ENCODE data around the gene ALDH1A3.
A peak's percentile ranks its signal among the peaks of the same experiment; 100 is the strongest.

Gene ALDH1A3

GRCh38 chr15:100928632-100929280 is 49.1 kb downstream of the ALDH1A3 start:
- no peak for TF ChIP-seq CTCF (IDR thresholded peaks at IDR 0.05; ENCODE audit: extremely low read depth, insufficient read depth, missing control alignments)
- no peak for DNase-seq (ENCODE audit: low spot score)
- in situ Hi-C loops (cut with MboI; ENCODE audit: low pct_unique_long_range_greater_than_20kb, low sequenced_read_pairs, unreplicated experiment), result no loop called here

- in situ Hi-C loops (cut with MboI; ENCODE audit: low pct_unique_long_range_greater_than_20kb, low sequenced_read_pairs, unreplicated experiment), result no loop called here
- DNase-seq (ENCODE audit: low spot score), result no peak
- no peak for TF ChIP-seq CTCF (IDR thresholded peaks at IDR 0.05; ENCODE audit: extremely low read depth, insufficient read depth, missing control alignments)
Measured at GRCh38 chr15:100929641-100930042, 50.0 kb downstream of the ALDH1A3 start.

- no peak for TF ChIP-seq CTCF (IDR thresholded peaks at IDR 0.05; ENCODE audit: extremely low read depth, insufficient read depth, missing control alignments)
- in situ Hi-C loops (cut with MboI; ENCODE audit: low pct_unique_long_range_greater_than_20kb, low sequenced_read_pairs, unreplicated experiment), result no loop called here
- DNase-seq (ENCODE audit: low spot score), result no peak
Measured at GRCh38 chr15:100930306-100930848, 50.7 kb downstream of the ALDH1A3 start.

- DNase-seq (ENCODE audit: low spot score), result peak; percentile 62
- TF ChIP-seq CTCF (IDR thresholded peaks at IDR 0.05; ENCODE audit: extremely low read depth, insufficient read depth, missing control alignments), result no peak
- in situ Hi-C loops (cut with MboI; ENCODE audit: low pct_unique_long_range_greater_than_20kb, low sequenced_read_pairs, unreplicated experiment), result no loop called here
Measured at GRCh38 chr15:100931143-100931890, 51.7 kb downstream of the ALDH1A3 start.

- in situ Hi-C loops (cut with MboI; ENCODE audit: low pct_unique_long_range_greater_than_20kb, low sequenced_read_pairs, unreplicated experiment), result no loop called here
- no peak for TF ChIP-seq CTCF (IDR thresholded peaks at IDR 0.05; ENCODE audit: extremely low read depth, insufficient read depth, missing control alignments)
- DNase-seq (ENCODE audit: low spot score), result no peak
Measured at GRCh38 chr15:100932676-100933348, 53.2 kb downstream of the ALDH1A3 start.

GRCh38 chr15:100934166-100934565 is 54.5 kb downstream of the ALDH1A3 start:
- DNase-seq (ENCODE audit: low spot score), result no peak
- in situ Hi-C loops (cut with MboI; ENCODE audit: low pct_unique_long_range_greater_than_20kb, low sequenced_read_pairs, unreplicated experiment), result no loop called here
- no peak for TF ChIP-seq CTCF (IDR thresholded peaks at IDR 0.05; ENCODE audit: extremely low read depth, insufficient read depth, missing control alignments)
